ENCODE measurements around the gene CPEB3.

The CPEB3 gene

DNA sequence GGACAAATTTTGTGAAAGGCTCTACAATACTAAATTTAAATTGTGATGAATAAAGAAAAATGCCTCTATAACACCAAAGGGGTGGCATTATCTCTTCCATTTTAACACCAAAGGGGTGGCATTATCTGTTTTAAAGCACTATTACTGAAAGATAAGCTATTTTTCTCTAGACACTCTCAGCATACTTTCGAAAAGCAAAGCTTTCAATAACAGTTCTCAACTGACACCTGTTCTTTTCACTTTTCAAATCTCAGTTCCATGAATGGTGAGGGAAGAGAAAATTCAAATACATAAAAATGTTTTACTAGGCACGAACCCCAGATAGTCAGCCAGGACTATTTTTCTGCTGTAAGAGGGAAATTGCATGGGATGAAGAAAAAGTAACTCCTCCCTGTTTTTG is 103.8 kb downstream of the CPEB3 start:
- TF ChIP-seq, protein P1, sequence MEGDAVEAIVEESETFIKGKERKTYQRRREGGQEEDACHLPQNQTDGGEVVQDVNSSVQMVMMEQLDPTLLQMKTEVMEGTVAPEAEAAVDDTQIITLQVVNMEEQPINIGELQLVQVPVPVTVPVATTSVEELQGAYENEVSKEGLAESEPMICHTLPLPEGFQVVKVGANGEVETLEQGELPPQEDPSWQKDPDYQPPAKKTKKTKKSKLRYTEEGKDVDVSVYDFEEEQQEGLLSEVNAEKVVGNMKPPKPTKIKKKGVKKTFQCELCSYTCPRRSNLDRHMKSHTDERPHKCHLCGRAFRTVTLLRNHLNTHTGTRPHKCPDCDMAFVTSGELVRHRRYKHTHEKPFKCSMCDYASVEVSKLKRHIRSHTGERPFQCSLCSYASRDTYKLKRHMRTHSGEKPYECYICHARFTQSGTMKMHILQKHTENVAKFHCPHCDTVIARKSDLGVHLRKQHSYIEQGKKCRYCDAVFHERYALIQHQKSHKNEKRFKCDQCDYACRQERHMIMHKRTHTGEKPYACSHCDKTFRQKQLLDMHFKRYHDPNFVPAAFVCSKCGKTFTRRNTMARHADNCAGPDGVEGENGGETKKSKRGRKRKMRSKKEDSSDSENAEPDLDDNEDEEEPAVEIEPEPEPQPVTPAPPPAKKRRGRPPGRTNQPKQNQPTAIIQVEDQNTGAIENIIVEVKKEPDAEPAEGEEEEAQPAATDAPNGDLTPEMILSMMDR (IDR thresholded peaks at IDR 0.05; ENCODE audit: low read depth, low read length, missing control alignments) = no peak
- DNase-seq (ENCODE audit: low read depth) = no peak
- H3K4me3 ChIP-seq (ENCODE audit: low read depth, low read length) = no peak overlapping the region

GRCh38 chr10:92184977-92185376 is 105.9 kb downstream of the CPEB3 start:
- TF ChIP-seq, protein P1 (IDR thresholded peaks at IDR 0.05; ENCODE audit: low read depth, low read length, missing control alignments) = no peak
- DNase-seq (ENCODE audit: low read depth) = no peak
- no peak overlapping the region for H3K4me3 ChIP-seq (ENCODE audit: low read depth, low read length)

GRCh38 chr10:92183199-92183598 is 107.7 kb downstream of the CPEB3 start:
- no peak for DNase-seq (ENCODE audit: low read depth)
- H3K4me3 ChIP-seq (ENCODE audit: low read depth, low read length) = no peak overlapping the region
- TF ChIP-seq, protein P1 (IDR thresholded peaks at IDR 0.05; ENCODE audit: low read depth, low read length, missing control alignments) = no peak

- TF ChIP-seq, protein P1 (IDR thresholded peaks at IDR 0.05; ENCODE audit: low read depth, low read length, missing control alignments) = peak; percentile 39
- no peak overlapping the region for H3K4me3 ChIP-seq (ENCODE audit: low read depth, low read length)
- no peak for DNase-seq (ENCODE audit: low read depth)
Measured at GRCh38 chr10:92181575-92181974, 109.3 kb downstream of the CPEB3 start.

DNA sequence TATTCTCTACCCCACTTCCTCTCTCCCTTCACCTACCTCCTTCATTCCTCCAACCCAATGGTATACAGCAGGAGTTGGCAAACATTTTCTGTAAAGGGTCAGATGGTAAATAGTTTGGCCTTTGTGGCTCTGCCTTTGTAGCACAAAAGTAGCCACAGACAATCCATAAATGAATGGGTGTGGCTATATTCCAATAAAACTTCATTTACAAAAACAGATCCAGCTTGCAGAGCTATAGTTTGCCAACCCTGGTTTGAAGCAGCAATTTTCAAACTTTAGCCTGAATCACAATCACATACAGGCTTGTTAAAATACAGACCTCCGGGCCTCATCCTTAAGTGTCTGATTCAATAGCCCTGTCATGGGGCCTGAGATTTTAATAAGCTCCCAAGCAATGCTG is 110.5 kb downstream of the CPEB3 start:
- no peak for DNase-seq (ENCODE audit: low read depth)
- TF ChIP-seq, protein P1 (IDR thresholded peaks at IDR 0.05; ENCODE audit: low read depth, low read length, missing control alignments) = no peak
- H3K4me3 ChIP-seq (ENCODE audit: low read depth, low read length) = no peak overlapping the region

- no peak overlapping the region for H3K4me3 ChIP-seq (ENCODE audit: low read depth, low read length)
- TF ChIP-seq, protein P1 (IDR thresholded peaks at IDR 0.05; ENCODE audit: low read depth, low read length, missing control alignments) = no peak
- no peak for DNase-seq (ENCODE audit: low read depth)
Measured at GRCh38 chr10:92177546-92177945, 113.3 kb downstream of the CPEB3 start.

- TF ChIP-seq, protein P1 (IDR thresholded peaks at IDR 0.05; ENCODE audit: low read depth, low read length, missing control alignments) = no peak
- no peak for DNase-seq (ENCODE audit: low read depth)
- H3K4me3 ChIP-seq (ENCODE audit: low read depth, low read length) = no peak overlapping the region
Measured at GRCh38 chr10:92175164-92175563, 115.7 kb downstream of the CPEB3 start.

All from GM12864 (cell line).